Fibroblast of the aortic adventitia (primary cell): ENCODE measurements around the gene PDSS2. TPM values are rescaled to one million over a fixed set of nuclear protein-coding genes. Genes with fewer than 3 reads are reported as not detected.

Experiments used
- DNase-seq: peaks from one replicate; pipeline ENCODE4 v3.0.0-alpha.2; 2010; ENCODE audit warnings: low read depth
- H3K4me3 ChIP-seq: 2 replicates; pipeline ENCODE4 v1.5.1; 2011; ENCODE audit warnings: low read depth, mild to moderate bottlenecking, control low read depth, low read length, moderate library complexity
- CTCF ChIP-seq: IDR thresholded peaks from 2 replicates; pipeline ENCODE4 v1.5.1; 2011; ENCODE audit warnings: mild to moderate bottlenecking, low read length, control low read depth, inconsistent platforms; ENCODE audit not compliant: insufficient read depth
- total RNA-seq: library from RNA; depleted of rRNA; stranded (reverse); fragments of >200 nt; gene quantifications from 2 replicates; pipeline ENCODE4 v1.2.3, GENCODE V29; 2012; ENCODE audit warnings: low replicate concordance

The PDSS2 gene
- total RNA-seq, 1 donor = 14.4 TPM

GRCh38 chr6:107235007-107235406 lies 224.4 kb downstream of the PDSS2 start:
- DNase-seq = no peak
- TF ChIP-seq CTCF = no peak
- H3K4me3 ChIP-seq = no peak overlapping the region

- DNase-seq = no peak
- no peak for TF ChIP-seq CTCF
- no peak overlapping the region for H3K4me3 ChIP-seq
Measured at GRCh38 chr6:107231243-107231642, 228.1 kb downstream of the PDSS2 start.

GRCh38 chr6:107230448-107230847 lies 228.9 kb downstream of the PDSS2 start:
- no peak for TF ChIP-seq CTCF
- DNase-seq = no peak
- H3K4me3 ChIP-seq = no peak overlapping the region

- no peak for DNase-seq
- TF ChIP-seq CTCF = no peak
- no peak overlapping the region for H3K4me3 ChIP-seq
Measured at GRCh38 chr6:107230024-107230423, 229.3 kb downstream of the PDSS2 start.

GRCh38 chr6:107228754-107229153 lies 230.6 kb downstream of the PDSS2 start:
- DNase-seq = no peak
- no peak for TF ChIP-seq CTCF

GRCh38 chr6:107221519-107221918 lies 237.8 kb downstream of the PDSS2 start:
- no peak for DNase-seq
- no peak for TF ChIP-seq CTCF
- H3K4me3 ChIP-seq = no peak overlapping the region

More at GRCh38 chr6:107228754-107229153, 230.6 kb downstream of the PDSS2 start:
- no peak overlapping the region for H3K4me3 ChIP-seq

GRCh38 chr6:107219851-107220250 lies 239.5 kb downstream of the PDSS2 start:
- no peak for DNase-seq
- TF ChIP-seq CTCF = no peak
- no peak overlapping the region for H3K4me3 ChIP-seq
